GM19238 (cell line): ENCODE measurements around the gene ZNF674.

ENCODE experiments used
- DNase-seq: peaks from one replicate; pipeline ENCODE4 v3.0.0; 2011; ENCODE audit warnings: low spot score; ENCODE audit not compliant: insufficient read length

ZNF674 gene

DNA sequence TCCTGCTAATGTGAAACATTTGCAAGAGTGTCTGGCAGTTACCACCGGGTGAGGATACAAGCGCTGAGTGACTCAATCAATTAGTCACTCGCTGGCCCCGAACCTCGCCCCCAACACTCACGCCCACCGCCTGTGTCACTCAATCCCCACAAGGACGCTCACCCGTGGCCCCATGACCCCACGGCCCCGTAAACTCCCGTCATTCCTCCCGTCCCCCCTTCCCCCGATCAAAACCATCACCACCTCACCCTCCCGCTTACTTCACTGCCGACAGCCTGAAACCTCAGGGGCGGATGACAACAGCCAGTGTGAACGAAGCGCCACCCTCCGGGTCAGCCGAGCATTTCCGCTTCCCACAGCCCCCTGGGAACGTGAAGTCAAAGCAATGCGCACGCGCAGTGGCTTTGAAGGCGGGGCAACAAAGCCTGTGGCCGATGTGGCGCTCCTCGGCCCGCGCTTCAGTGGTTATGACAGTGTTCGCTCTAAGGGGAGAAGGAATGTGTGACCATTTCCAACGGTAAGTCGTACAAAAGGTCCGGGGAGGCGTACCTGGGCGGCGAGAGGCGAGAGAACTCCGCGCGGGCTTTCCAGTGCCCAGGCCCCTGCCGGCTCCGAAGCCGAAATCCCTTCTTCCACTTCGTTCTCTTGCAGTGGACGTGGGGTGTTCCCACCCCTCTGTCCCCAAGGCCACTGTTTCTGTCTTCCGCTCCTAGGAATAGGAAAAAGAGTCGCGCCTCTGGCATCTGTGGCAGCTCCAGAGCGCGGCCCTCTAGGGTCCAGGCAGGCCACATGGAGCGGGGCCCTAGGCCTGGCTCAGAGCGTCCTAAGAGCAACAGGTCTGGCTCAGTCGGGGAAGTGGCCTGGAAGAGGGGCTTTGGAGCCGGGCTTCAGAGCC, at the start of gene ZNF674:
TSS of gene ZNF674 (minus strand) at position 311 of the 895 bp plus-strand sequence. CDS start 3,334 bp downstream, outside the sequence.
- DNase-seq: peak; percentile 56

GRCh38 chrX:46589977-46590723, 44.9 kb upstream of the ZNF674 start:
- DNase-seq: no peak

DNA sequence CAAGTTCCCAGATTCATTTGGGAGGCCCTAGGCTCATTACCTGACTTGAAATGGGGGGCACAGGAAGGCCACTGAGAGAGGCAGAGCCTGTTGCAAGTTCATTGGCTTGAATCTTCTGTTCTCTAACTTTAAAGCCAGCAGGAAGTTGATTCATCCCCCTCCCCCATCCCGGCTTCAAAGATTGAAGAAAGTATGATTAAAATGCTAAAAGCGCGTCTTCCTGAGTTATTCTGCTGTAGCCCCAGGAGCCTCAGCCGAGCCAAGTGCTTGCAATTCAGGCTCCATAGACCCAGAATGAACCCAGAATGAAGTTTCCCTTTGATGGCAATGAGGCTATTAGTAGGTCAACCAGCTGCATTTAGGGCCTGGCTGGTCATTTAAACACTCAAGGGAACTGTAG, 43.0 kb upstream of the ZNF674 start:
- no peak for DNase-seq

DNA sequence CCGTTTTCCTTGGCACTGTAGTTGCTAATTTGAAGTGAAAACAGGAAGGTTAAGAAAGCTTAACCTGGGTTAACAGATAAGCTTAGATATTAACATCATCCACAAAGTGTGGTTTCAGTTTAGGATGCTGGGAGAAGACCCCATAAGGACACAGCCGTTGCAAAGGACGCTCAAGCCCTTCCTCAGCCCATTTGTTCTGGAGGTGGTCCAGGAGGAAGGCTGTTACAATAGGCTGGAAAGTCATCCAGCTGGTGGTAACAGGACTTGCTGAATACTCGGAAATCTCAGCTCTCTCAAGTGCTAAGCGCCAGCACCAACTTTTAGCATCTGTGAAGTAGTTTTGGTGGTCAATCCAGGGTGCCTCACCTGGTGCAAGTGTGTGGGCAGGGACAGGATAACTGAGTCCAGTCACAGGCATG, 42.5 kb upstream of the ZNF674 start:
- DNase-seq: no peak

DNA sequence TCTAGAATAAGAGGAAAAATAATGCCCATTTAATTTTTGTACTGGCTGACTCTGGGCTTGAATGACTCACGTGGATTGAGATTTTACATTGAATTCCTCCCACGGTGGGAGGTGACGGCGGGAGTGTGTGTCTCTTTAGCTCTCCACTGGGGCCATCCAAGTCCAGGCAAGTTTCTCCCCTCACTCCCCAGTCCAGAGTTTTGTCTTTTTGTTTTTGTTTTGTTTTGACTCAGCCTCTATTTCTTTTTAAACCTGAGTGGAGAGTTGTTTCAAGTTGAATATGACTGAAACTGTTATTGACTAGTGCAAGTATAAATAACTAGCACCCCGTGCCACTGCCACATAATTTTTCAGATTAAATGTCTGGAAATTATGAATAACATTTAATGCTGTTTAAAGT, 41.9 kb upstream of the ZNF674 start:
- no peak for DNase-seq

GRCh38 chrX:46584736-46585135, 39.5 kb upstream of the ZNF674 start:
- DNase-seq: no peak

DNA sequence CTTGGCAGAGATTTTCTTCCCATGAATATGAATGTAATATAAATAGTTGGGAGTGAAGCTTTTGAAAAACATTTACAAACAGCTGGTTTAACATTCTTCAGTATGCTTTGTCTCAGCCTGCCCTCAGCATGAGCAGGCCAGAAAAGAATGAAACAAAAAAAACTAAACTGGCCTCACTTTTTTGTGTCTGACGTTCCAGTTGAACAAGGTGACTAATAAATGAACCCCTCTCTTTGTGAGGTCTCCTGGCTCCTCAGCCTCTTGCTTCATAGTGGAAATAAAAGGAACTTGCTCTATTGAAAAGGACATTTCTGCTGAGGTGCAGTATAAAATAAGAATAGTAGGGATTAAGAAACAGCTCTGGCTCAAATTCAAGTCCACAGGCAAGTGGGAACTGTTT, 37.7 kb upstream of the ZNF674 start:
- DNase-seq: no peak

DNA sequence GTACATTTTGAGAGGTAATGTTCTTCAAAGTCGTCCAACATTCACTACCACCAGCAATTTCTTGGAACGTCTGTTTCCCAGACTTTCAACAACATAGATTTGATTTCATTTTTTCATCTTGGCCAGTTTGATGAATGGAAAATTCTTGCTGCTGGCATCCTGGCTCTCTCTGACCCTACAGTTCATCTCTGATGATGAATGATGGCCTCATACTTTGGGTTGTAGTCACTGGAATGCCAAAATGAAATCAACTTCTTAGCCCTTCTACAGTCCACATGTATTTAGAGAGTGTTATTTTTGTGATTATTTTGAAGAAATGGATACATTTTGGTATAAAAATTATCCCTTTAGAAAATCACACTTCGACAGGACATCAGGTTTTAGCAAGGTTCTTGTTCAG, 37.1 kb upstream of the ZNF674 start:
- no peak for DNase-seq

DNA sequence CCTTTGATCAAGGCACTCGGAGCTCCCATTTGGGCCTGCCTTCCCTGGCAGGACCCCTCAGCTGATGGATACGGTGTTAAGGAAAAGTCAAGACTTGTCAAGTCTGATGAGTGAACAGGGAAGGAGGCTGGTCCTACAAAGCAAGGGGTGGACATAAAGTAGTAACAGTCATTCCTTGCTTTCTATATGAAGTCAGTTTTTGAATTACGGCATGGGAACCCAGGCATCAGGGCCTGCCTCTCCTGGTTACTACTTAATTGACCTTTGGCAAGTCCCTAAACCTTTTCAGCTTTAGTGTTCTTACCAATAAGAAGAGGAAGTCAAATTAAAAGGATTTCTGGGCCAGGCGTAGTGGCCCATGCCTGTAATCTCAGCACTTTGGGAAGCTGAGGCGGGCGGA, 35.4 kb upstream of the ZNF674 start:
- DNase-seq: no peak

- DNase-seq: no peak
Observed at GRCh38 chrX:46579250-46579649, 34.0 kb upstream of the ZNF674 start.

DNA sequence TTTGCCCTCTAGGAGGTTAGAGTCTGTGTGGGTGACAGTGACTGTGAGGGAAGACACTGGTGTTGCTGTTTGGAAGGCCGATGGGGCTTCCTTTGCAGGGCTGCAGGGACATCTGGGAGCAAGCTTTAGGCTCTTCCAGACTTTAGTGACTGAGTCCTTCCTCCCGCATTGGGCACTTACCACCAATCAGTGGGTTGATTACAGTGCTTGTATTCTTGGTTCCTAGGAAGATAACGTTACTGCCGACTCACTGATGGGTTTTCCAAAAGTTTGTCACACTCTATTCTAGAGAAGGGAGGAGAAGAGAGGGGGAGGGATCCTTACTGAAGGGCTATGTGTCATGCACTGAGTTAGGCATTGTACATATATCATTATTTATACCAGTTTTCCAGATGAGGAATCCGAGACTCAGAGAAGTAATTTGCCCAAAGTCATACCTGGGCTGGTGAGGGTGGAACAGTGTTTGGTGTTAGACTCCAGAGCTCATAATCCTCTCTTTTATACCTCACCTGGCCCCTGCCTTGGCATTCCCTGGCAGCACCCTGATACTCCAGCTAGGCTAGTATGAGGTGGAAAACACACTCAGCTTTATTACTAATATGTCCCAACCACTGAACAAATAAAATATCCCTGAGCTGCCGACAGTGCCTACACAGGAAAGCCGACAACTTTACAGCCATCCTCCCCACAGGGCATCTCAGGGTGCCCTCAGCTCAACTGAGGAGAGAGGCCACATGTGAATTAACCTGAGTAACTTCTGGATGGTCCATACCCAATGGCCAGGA, 32.2 kb upstream of the ZNF674 start:
- no peak for DNase-seq

DNA sequence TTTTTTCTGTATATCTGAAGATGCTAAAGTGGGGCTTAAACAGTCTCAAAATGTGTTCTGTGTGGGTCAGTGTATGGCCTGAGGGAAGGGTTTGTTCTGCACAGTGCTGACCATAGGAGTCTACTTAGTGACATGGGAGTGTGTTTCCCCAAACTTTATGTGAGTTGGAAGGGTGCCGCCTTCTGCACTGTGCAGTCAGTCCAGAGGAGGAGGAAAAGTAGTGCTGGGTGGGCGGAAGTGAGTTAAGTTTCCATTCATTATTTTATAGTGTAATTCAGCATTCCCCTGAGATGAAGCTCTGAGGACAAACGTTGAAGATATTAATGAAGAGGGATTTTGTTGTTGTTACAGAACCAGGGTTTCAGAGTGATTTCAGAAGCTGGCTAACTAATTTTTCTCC, 31.2 kb upstream of the ZNF674 start:
- DNase-seq: no peak

DNA sequence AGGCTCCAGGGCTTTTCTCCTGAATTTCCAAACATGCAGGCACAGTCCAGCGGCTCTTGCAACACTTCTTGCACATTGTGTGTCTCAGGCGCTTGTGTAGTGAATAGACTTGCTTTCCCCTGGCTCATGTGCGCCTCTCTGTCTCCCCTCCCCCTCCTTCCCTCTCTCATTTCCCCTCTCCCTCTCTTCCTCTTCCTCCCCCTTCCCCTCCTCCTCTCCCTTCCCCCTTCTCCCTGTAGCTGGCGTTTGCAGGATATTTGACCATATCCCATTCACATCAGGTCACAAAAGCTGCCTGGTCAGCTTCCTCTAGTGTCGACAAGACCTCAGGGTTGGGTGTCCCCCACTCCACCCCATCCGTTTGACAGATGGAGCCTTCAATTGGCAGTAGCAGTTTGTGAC, 30.8 kb upstream of the ZNF674 start:
- DNase-seq: no peak

- DNase-seq: no peak
Observed at GRCh38 chrX:46575586-46575985, 30.4 kb upstream of the ZNF674 start.

DNA sequence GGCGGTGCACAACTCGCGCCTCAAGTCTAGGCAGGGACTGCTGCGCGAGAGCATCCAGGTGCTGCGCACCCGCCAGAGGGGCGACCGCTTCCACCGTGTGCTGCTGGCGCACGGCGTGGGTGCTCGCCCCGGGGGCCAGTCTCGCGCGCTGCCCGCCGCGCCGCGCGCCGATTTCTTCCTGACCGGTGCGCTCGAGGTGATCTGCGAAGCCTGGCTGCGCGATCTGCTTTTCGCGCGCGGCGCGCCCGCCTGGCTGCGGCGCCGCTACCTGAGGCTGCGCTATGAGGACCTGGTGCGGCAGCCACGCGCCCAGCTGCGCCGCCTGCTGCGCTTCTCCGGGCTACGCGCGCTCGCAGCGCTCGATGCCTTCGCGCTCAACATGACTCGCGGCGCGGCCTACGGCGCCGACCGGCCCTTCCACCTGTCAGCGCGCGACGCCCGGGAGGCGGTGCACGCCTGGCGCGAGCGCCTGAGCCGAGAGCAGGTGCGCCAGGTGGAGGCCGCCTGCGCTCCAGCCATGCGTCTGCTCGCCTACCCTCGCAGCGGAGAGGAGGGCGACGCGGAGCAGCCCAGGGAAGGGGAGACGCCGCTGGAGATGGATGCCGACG, 29.7 kb upstream of the ZNF674 start:
- no peak for DNase-seq

DNA sequence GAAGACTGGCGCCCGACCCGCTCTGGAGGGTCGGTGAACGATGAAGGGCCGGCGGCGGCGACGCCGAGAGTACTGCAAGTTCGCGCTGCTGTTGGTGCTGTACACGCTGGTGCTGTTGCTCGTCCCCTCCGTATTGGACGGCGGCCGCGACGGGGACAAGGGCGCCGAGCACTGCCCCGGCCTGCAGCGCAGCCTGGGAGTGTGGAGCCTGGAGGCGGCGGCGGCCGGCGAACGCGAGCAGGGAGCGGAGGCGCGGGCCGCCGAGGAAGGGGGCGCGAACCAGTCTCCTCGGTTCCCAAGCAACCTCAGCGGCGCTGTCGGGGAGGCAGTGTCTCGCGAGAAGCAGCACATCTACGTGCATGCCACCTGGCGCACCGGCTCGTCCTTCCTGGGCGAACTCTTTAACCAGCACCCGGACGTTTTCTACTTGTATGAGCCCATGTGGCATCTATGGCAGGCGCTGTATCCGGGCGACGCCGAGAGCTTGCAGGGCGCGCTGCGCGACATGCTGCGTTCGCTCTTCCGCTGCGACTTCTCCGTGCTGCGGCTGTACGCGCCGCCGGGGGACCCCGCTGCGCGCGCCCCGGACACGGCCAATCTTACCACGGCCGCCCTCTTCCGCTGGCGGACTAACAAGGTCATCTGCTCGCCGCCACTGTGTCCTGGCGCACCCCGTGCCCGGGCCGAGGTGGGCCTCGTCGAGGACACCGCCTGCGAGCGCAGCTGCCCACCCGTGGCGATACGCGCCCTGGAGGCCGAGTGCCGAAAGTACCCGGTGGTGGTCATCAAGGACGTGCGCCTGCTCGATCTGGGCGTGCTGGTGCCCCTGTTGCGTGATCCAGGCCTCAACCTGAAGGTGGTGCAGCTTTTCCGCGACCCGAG, 28.9 kb upstream of the ZNF674 start:
- DNase-seq: no peak

GRCh38 chrX:46573331-46573891, 28.2 kb upstream of the ZNF674 start, which contains the start of gene CHST7:
TSS of gene CHST7 (plus strand) at chrX:46573765. CDS start at chrX:46573932, 167 bp downstream.
- DNase-seq: no peak

DNA sequence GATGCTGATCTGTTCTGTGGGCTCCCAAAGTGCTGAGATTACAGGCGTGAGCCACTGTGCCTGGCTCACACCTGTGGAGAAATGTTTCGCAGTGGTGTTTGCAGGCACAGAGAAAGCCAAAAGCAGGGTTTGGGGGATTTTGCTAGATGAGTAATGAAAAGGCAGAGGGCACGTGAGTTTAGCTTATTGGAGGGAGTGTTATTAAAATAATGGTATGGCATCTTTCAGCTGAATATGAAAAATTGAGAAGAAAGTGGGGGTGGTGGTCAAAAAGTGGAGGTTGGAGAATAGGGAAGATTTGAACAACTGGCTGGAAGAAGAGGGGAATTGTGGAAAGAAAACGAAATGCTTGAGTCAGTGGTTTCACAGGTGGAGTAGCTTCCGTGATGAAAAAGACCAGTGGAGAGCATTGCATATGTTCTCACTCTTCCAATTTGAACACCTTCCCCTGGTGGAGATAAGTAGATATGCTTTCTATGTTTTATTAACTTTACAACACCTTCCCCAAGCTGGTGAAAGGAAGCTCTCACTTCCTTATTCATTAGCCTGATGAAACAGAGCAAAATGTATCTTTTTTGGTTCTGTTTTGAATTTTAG, 27.2 kb upstream of the ZNF674 start:
- peak; percentile 56 for DNase-seq
